ENCODE measurements around the gene INTS3.
"Not testable (repeated sequence)": the region's sequence is repeated elsewhere in the genome, so short reads cannot be mapped to it uniquely, and the experiment has no call there.

The INTS3 gene

DNA sequence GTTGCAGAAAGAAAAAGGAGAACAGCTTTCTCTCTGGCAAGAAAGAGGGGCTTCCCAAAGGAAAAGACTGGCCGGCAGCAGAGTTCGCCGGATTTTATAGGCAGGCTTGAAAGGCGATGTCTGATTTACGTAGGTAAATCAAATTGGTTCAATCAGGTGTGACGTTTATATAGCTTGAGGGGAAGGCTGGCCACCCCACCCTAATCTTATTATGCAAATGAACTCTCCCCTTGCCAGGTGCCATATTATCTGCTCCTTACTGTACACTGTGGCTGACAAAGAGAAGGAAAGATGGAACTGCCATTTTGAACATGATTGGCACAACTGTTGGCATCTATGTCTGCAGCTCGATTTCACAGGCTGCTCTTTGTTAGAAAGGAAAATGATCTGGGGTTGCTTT, 16.8 kb upstream of the INTS3 start:
- DNase-seq (ENCODE audit: low read depth), result no peak

GRCh38 chr1:153716211-153716610, 11.6 kb upstream of the INTS3 start:
- not testable (repeated sequence) for DNase-seq (ENCODE audit: low read depth)

DNA sequence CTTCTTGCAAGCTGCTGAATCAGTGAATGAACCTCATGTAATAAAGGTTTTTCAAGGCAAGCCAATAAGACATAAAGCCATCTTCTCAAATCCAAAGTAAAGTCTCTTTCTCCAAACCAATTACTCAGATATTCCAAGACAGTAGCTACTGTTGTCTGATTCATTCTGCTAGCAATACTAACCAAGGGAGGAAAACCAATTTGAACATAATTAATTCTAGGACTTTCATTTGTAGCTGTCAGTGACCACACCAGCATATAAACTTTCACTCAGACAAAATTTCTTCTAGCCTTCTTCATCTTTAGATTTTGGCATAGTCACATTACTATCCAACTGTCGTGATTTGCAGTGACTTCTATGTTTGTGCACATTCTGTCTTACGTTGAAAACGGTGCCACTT, 10.5 kb upstream of the INTS3 start:
- no peak for DNase-seq (ENCODE audit: low read depth)

DNA sequence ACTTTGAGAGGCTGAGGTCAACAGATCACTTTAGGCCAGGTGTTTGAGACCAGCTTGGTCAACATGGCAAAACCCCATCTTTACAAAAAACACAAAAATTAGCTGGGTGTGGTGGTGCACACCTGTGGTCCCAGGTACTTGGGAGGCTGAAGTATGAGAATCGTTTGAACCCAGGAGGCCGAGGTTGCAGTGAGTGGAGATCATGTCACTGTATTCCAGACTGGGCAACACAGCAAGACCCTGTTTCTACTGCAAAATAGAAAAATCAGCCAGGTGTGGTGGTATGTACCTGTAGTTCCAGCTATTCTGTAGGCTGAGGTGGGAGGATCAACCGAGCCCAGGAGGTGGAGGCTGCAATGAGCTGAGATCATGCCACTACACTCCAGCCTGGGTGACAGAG, 4.2 kb upstream of the INTS3 start:
- no peak for DNase-seq (ENCODE audit: low read depth)

DNA sequence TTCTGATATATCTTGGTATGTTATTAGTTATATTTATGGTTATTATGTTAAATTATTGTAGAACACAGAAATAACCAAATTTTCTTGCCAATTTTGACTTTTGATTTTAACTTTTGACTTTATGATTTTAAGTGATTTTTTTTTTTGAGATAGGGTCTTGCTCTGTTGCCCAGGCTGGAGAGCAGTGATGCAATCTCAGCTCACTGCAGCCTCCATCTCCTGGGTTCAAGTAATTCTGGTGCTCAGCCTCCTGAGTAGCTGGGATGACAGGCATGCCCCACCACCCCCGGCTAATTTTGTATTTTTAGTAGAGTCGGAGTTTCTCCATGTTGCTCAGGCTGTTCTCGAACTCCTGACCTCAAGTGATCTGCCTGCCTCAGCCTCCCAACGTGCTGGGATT, 3.2 kb upstream of the INTS3 start:
- DNase-seq (ENCODE audit: low read depth), result not testable (repeated sequence)

- peak; percentile 6 for DNase-seq (ENCODE audit: low read depth)
Measured at GRCh38 chr1:153728305-153729066, 636 bp downstream of the INTS3 start.

GRCh38 chr1:153730468-153730988, 2.7 kb downstream of the INTS3 start:
- no peak for DNase-seq (ENCODE audit: low read depth)

DNA sequence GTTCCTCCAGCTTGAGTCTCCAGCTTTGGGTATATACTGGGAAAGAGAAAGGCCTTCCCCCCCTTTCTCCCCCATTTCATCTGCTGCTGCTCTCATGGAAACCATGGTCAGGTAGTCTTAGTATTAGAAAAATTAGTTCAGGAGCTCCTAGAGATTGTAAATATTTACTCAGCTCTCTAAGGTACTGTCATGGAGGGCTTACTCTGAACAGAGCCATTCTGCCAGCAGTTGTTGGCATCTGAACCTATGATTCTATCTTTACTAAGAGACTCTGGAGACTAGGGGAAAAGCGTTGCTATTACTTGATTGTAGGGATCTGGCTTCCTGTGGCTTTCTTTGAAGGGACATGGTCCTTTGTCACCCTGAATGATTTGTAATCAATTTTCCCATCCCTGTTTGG, 6.1 kb downstream of the INTS3 start:
- DNase-seq (ENCODE audit: low read depth), result no peak

GRCh38 chr1:153734396-153735089, 6.7 kb downstream of the INTS3 start:
- DNase-seq (ENCODE audit: low read depth), result no peak

- no peak for DNase-seq (ENCODE audit: low read depth)
Measured at GRCh38 chr1:153735090-153735420, 7.2 kb downstream of the INTS3 start.

GRCh38 chr1:153741986-153742385, 14.1 kb downstream of the INTS3 start:
- no peak for DNase-seq (ENCODE audit: low read depth)

- DNase-seq (ENCODE audit: low read depth), result no peak
Measured at GRCh38 chr1:153742411-153743142, 14.7 kb downstream of the INTS3 start.

DNA sequence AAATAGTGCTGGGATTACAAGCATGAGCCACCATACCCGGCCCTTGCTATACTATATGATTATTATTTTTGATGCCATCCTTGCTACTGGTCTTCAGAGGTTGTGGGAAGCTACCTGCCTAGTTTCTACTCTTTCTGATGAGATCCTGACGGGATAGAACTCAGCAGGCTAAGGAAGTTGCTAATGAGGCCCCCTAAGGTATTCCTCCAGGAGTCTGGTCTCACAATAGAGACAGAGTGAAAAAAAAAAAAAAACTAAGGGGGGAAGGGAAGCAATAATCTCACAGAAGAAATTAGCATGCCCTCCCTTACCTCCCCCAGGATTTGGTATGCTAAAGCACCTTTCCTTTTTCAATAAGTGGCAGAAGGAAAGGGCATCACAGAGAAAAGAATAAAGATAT, 17.6 kb downstream of the INTS3 start:
- no peak for DNase-seq (ENCODE audit: low read depth)

- no peak for DNase-seq (ENCODE audit: low read depth)
Measured at GRCh38 chr1:153746174-153746573, 18.3 kb downstream of the INTS3 start.

DNA sequence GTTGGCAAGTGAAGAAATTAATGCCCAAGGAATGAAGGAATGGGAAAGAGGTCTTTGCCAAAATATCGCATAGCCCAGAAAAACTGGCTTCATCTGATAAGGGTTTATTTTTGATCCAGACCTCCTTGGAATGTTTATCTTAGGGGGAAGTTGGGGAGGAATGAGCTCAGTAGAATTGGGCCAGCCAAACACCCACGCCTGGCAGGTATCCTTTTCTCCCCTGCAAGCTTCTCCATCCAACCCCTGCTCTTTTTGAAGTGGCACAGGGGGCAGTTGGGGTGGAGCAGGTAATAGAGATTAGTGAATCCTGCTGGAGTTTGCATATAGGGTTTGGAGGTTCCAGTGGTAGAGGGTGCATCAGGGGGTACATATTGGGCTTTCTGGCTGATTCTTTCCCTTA, 21.1 kb downstream of the INTS3 start:
- no peak for DNase-seq (ENCODE audit: low read depth)

GRCh38 chr1:153749408-153750005, 21.7 kb downstream of the INTS3 start:
- peak; percentile 65 for DNase-seq (ENCODE audit: low read depth)

DNA sequence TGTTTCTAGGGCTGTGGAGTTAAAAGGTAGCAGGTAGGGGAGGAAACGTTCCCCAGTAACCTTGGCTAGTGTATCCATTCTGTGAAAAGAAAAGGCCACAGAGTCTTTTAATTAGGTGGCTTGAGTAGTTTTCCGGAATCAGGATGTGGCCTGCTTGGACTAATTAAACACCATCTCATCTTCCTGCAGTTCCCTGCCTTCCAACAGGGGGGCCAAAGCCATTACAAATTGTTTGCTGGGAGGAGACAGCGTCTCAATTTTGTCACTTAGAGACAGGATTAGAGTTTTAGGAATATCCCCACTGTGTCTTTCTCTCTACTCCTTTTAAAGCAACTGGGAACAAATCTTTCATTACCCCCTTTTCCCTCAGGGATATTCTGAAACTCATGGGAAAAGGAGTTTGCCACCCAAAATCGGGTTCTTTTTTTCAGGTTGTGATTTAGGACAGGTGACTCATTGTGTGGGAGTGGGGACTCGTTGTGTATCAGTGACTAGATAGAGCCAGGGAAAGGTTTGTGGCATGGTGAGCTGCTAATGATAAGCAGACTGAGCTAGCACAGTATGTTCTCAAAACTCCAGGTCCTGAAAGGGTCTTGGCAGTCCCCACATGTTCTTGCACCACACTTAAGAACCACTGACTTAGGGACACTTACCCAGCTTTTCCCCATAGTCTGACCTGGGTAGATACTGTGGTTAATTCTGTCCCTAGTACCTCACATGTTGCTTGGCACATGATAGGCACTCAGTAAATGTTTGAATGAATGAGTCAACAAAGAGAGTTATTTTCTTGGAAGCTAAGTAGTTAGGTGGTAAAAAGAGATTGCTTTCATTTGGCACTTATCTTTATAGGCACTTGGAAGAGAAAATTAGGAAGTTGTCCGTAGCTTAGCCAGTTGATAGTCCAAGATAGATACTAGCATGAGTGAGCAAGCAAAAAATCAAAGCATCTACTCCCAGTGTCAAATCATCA, 22.5 kb downstream of the INTS3 start:
- DNase-seq (ENCODE audit: low read depth), result no peak

GRCh38 chr1:153752072-153752471, 24.2 kb downstream of the INTS3 start:
- no peak for DNase-seq (ENCODE audit: low read depth)

DNA sequence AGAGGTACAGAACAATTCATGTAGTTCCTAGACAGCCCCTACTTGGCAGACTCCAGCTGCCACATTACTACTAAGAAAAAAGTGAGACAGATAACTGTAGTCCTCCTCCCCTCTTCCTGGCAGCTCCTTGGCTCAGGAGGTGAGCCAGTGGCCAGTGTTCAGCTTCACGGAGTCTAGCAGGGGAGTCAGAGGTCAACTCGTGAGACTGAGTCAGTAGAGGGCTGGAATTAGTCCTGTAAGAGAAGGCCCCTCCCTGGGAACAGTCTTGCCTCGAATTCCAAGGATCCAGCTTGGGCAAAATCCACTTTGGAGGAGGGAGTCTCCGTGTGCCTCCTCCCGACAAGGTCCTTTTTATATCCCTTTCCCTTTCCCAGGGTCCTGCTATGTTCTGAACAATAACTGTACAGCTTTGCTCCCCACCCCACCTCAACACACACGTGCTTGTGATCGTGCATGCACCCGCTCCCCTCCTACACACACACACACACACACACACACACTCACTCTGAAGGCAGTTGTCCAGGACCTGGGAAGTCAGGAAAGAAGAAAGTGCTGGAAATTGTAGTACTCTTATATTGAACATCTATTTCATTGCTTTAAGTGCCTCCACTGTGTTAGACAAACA, 24.8 kb downstream of the INTS3 start:
- DNase-seq (ENCODE audit: low read depth), result no peak

- DNase-seq (ENCODE audit: low read depth), result no peak
Measured at GRCh38 chr1:153754266-153754665, 26.4 kb downstream of the INTS3 start.

GRCh38 chr1:153760440-153760839, 32.6 kb downstream of the INTS3 start:
- no peak for DNase-seq (ENCODE audit: low read depth)
